Stimulated activated CD8-positive, alpha-beta memory T cell treated with anti-CD3 and anti-CD28 coated beads, Interleukin-4, amount 100 ng/mL, for 1 hour (primary cell): ENCODE measurements around the gene ZFAND2A.
"Not testable (repeated sequence)": the region's sequence is repeated elsewhere in the genome, so short reads cannot be mapped to it uniquely, and the experiment has no call there.

Experiments
- DNase-seq, 2 donors: peaks; one replicate each; pipeline ENCODE4 v3.0.0-alpha.2; 2020; ENCODE audit warnings: low read depth in 2 of 2, low spot score in 1 of 2

The ZFAND2A gene

GRCh38 chr7:1127001-1127400, 33.0 kb downstream of the ZFAND2A start:
- no peak for DNase-seq

- no peak for DNase-seq
Measured at GRCh38 chr7:1125603-1125969, 34.4 kb downstream of the ZFAND2A start.

- DNase-seq = no peak
Measured at GRCh38 chr7:1124816-1125602, 35.0 kb downstream of the ZFAND2A start.

GRCh38 chr7:1124164-1124563, 35.8 kb downstream of the ZFAND2A start:
- DNase-seq = no peak

- DNase-seq = no peak
Measured at GRCh38 chr7:1123715-1124114, 36.3 kb downstream of the ZFAND2A start.

GRCh38 chr7:1122832-1123501, 37.0 kb downstream of the ZFAND2A start:
- DNase-seq = no peak

- no peak for DNase-seq
Measured at GRCh38 chr7:1121886-1122831, 37.8 kb downstream of the ZFAND2A start.

- DNase-seq = no peak
Measured at GRCh38 chr7:1121476-1121875, 38.5 kb downstream of the ZFAND2A start.

- DNase-seq = no peak
Measured at GRCh38 chr7:1120791-1121190, 39.2 kb downstream of the ZFAND2A start.

GRCh38 chr7:1119201-1119600, 40.8 kb downstream of the ZFAND2A start:
- no peak for DNase-seq

- no peak for DNase-seq
Measured at GRCh38 chr7:1117321-1117928, 42.6 kb downstream of the ZFAND2A start.

GRCh38 chr7:1116383-1117008, 43.5 kb downstream of the ZFAND2A start:
- DNase-seq = not testable (repeated sequence)

- not testable (repeated sequence) for DNase-seq
Measured at GRCh38 chr7:1115171-1116045, 44.6 kb downstream of the ZFAND2A start.

- no peak for DNase-seq
Measured at GRCh38 chr7:1114505-1114904, 45.5 kb downstream of the ZFAND2A start.

GRCh38 chr7:1114088-1114487, 45.9 kb downstream of the ZFAND2A start:
- no peak for DNase-seq

GRCh38 chr7:1113548-1113885, 46.5 kb downstream of the ZFAND2A start:
- DNase-seq = no peak

- DNase-seq = no peak
Measured at GRCh38 chr7:1112625-1113547, 47.1 kb downstream of the ZFAND2A start.

- DNase-seq = no peak
Measured at GRCh38 chr7:1112109-1112508, 47.9 kb downstream of the ZFAND2A start.

- no peak for DNase-seq
Measured at GRCh38 chr7:1111156-1111555, 48.8 kb downstream of the ZFAND2A start.
